CMK (cell line): ENCODE measurements around the gene TASP1.
"Not testable (repeated sequence)": the region's sequence is repeated elsewhere in the genome, so short reads cannot be mapped to it uniquely, and the experiment has no call there.

Source experiments
- DNase-seq: peaks from one replicate; pipeline ENCODE4 v3.0.0-alpha.2; 2010; ENCODE audit warnings: low read depth

Gene TASP1

DNA sequence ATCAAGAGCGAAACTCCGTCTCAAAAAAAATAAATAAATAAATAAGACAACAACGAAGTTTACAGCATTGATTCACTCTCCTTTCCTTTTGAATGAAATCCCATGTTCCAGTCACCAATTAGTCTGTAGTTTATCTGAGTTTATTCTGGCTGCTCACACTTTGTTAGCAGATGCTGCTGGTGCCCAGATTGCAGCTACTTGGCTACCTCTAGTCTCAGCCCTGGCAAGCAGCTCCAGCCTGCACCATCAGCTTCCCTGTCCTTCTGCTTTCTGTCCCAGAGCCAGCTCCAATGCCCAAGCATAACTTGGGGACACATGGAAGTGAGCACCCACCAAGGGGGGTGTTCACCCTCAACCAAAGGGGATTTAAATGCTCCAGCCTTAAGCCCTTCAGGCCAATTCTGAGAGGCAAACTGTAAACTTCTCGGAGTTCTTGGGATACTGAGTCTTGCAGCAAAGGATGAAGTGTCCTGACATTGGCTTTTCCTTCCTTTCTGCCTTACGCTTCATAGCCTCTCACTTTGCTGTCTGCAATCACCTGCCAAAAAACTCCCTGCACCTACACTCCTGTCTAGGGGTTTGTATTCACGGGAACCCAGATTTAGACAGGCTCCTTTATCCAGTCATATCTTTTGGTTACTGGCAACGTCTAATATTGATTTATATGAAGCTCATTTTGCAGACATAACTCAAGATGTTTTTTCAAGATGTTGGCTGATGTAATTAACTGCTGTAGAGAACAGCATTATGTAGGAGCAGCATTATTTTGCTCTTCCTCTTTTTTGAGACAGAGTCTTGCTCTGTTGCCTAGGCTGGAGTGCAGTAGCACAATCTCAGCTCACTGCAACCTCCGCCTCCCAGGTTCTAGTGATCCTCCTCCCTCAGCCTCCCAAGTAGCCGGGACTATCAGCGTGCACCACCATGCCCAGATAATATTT is 9.8 kb upstream of the TASP1 start:
- DNase-seq: no peak

DNA sequence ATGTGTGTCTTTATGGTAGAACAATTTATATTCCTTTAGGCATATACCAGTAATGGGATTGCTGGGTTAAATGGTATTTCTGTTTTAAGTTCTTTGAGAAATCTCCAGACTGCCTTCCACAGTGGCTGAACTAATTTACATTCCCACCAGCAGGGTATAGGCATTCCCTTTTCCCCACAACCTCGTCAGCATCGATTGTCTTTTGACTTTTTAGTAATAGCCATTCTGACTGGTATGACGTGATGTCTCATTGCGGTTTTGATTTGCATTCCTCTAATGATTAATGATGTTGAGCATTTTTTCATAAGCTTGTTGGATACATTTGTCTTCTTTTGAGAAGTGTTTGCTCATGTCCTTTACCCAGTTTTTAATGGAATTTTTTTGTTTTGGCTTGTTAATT is 5.3 kb upstream of the TASP1 start:
- no peak for DNase-seq

DNA sequence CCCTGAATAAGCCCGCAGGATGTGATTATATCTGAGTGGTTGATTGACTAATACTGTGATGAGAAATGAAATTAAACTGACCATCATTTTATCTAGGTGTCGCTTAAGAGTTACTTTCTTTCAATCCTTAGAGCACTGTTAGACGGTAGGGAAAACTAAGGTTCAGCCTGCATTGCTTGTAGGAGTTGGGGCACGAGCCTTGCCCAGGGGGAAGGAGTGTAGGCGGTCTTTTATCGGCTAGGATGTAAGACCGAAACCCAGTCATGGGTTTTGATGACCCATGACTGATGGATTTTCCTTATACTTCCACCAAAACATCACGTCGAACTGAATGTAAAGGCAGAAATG is 392 bp upstream of the TASP1 start:
- no peak for DNase-seq

GRCh38 chr20:13638162-13638495 is 603 bp downstream of the TASP1 start:
- no peak for DNase-seq

DNA sequence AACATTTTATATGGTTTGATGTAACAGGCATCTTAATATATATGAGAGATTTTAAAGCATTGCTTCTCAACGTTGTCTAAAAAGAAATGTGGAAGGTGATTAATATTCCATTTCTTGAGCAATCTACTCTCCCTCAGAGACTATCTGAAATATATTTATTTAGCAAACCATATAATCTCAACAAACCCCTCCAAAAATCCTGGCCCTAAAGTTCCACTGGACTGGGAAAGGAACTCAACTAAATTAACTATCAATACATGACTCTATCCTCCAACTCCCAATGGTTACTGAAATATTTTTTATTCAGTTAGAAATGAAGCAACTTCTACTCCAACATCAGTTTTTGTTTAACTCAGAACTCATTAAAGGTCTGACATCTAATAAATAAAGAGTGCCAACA is 6.3 kb downstream of the TASP1 start:
- no peak for DNase-seq

DNA sequence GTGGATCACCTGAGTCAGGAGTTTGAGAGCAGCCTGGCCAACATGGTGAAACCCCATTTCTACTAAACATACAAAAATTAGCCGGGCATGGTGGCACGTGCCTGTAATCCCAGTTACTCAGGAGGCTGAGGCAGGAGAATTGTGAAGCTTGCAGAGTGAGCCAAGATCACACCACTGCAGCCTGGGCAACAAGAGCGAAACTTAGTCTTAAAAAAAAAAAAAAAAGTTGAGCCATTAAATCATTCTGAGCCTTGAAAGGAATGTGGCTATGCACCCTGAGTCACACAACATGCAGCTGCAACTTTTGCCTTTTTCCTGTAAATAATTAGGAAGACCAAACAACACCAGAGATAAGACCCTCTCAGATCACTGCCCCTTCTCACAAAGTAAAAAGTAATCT is 11.2 kb downstream of the TASP1 start:
- not testable (repeated sequence) for DNase-seq

DNA sequence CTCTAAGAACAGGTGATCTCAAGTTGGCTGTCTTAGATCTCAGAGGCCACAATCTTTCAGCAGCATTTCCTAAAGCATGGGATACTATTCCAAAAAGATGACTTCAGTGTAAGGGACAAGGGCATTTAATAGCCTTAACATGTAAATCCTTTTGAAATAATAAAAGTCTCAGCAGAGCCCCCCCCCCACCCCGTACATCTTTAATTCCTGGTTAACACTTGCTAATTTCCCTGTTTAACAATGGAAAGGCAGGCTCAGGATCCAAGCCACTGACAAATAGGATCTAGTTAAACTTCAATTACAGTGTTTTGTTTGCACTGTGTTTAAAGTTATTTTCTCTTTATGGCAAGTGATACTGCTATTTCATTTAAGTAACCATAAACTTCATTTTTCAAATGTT is 12.0 kb downstream of the TASP1 start:
- no peak for DNase-seq

GRCh38 chr20:13625304-13625979 is 13.3 kb downstream of the TASP1 start:
- no peak for DNase-seq

GRCh38 chr20:13619415-13619814 is 19.3 kb downstream of the TASP1 start:
- DNase-seq: not testable (repeated sequence)

- not testable (repeated sequence) for DNase-seq
Observed at GRCh38 chr20:13618456-13618855, 20.3 kb downstream of the TASP1 start.

- DNase-seq: not testable (repeated sequence)
Observed at GRCh38 chr20:13617585-13617984, 21.1 kb downstream of the TASP1 start.

GRCh38 chr20:13616713-13617112 is 22.0 kb downstream of the TASP1 start:
- not testable (repeated sequence) for DNase-seq

DNA sequence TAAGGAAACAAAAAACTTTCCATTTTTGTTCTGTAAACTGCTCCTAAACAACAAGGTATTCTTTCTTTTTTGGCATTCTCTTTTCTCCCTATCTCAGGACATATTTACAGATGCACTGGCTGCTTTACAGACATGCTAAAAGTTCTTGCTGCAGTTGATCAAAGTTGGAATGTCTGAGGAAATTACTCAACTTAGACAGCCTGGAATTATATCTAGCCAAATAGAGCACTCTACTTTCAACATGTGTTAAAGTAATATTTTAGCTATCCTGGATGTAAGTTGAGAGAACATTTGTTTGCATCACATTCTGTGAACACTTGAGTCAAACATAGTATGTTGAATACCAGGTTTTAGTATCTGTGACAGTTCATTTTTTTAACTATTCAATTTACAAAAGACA is 24.8 kb downstream of the TASP1 start:
- DNase-seq: no peak

- no peak for DNase-seq
Observed at GRCh38 chr20:13611611-13612125, 27.1 kb downstream of the TASP1 start.

GRCh38 chr20:13610184-13610583 is 28.5 kb downstream of the TASP1 start:
- no peak for DNase-seq

DNA sequence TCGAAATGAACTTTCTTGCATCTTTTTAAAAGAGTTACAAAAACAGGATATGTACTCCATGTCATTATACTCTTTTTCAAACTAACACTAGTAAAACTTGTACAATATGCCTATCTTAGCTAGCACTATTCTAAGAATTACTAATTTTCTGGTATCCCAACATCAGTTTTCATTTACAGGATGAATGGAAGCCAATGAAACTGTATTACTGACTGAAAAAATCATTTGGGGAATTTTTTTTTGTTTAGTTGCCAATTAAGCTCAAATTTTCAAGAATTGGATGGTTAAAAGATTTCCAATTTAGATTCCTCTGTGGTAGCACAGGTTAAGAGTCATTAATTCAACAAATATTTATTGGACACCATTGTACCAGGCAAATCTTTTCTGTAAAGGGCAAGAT is 30.7 kb downstream of the TASP1 start:
- no peak for DNase-seq

DNA sequence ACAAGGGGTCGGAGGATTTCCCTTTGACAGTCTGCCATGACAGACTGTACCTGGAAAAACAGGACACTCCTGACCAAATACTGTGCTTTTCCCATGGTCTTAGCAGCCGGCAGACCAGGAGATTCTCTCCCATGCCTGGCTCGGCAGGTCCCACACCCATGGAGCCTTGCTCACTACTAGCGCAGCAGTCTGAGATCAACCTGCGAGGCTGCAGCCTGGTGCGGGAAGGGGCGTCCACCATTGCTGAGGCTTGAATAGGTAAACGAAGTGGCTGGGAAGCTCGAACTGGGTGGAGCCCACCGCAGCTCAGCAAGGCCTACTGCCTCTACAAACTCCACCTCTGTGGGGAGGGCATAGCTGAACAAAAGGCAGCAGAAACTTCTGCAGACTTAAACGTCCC is 45.3 kb downstream of the TASP1 start:
- DNase-seq: not testable (repeated sequence)

DNA sequence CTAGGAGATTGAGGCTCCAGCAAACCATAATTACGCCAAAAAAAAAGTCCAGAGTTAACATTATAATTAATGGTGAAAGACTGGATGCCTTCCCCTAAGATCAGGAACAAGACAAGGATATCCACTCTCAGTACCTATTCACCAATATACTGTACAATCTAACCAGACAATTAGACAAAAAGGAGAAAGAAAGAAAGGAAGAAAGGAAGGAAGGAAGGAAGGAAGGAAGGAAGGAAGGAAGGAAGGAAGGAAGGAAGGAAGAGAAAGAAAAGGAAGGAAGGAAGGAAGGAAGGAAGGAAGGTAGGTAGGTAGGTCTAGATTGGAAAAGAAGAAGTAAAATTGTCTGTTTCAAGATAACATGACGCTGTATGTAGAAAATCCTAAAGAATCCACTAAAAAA is 50.7 kb downstream of the TASP1 start:
- no peak for DNase-seq

DNA sequence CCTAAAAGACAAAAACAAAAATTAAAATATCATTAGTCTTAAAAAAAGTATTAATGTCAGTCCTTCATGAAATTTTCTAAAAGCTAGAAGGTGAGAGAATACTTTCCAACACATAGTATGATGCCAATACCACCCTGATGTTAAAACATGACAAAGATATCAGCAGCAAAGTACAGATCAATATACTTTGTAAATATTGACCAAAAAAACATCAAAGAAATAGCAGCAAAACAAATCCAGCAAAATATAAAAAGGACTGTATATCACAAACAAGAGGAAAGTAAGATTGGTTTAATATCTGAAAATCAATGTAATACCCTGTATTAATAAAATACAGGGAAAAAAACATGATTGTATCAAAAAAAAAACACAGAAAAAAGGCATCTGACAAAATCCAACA is 51.4 kb downstream of the TASP1 start:
- no peak for DNase-seq

DNA sequence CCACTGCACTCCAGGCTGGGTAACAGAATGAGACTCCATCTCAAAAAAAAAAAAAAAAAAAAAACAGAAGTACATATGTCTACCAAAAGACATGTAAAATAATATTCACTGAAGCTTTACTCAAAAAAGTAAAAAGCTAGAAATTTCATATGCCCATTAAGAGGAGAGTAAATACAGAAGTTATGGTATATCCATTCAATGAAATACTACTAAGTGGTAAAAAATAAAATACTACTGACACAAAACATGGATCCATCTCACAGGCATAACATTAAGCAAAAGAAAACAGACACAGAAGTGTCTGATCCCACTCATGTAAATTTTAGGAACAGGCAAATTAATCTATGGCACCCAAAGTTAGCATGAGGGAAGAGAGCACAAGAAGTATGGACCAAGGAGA is 52.6 kb downstream of the TASP1 start:
- no peak for DNase-seq

GRCh38 chr20:13581451-13581850 is 57.3 kb downstream of the TASP1 start:
- no peak for DNase-seq

- no peak for DNase-seq
Observed at GRCh38 chr20:13580707-13581106, 58.0 kb downstream of the TASP1 start.

GRCh38 chr20:13574071-13574470 is 64.7 kb downstream of the TASP1 start:
- DNase-seq: no peak
